ENCODE results near the gene SPEN.

SPEN gene

DNA sequence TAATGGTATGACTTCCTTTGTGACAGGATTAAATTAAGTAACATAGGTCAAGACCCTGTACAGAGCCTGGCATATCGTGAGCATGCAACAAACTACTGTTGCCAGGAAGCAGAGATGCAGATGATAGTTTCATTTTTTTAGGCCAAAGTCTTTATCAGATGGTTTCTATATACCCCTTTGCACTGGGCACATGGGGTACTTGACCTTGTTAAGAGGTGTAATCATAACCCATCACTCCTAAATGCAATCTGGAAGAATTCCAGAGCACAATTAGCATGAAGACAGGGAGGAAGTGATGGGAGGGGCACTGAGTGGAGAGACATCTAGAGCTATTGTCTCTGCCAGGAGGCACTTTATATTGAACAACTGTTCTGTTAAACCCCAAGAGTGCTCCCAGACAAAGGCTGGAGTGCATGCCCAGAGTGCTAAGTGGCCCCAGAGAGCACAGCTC lies 106.3 kb downstream of the SPEN start:
- no peak for TF ChIP-seq TAF1 (IDR thresholded peaks at IDR 0.05; ENCODE audit: low read depth)
- no peak for TF ChIP-seq CEBPB (IDR thresholded peaks at IDR 0.05)
- no peak for TF ChIP-seq RAD21 (IDR thresholded peaks at IDR 0.05; ENCODE audit: low read depth)
- no peak for TF ChIP-seq FOXM1 (IDR thresholded peaks at IDR 0.05; ENCODE audit: borderline replicate concordance, low read depth)
- no peak for TF ChIP-seq EGR1 (IDR thresholded peaks at IDR 0.05)
- TF ChIP-seq, protein P1, sequence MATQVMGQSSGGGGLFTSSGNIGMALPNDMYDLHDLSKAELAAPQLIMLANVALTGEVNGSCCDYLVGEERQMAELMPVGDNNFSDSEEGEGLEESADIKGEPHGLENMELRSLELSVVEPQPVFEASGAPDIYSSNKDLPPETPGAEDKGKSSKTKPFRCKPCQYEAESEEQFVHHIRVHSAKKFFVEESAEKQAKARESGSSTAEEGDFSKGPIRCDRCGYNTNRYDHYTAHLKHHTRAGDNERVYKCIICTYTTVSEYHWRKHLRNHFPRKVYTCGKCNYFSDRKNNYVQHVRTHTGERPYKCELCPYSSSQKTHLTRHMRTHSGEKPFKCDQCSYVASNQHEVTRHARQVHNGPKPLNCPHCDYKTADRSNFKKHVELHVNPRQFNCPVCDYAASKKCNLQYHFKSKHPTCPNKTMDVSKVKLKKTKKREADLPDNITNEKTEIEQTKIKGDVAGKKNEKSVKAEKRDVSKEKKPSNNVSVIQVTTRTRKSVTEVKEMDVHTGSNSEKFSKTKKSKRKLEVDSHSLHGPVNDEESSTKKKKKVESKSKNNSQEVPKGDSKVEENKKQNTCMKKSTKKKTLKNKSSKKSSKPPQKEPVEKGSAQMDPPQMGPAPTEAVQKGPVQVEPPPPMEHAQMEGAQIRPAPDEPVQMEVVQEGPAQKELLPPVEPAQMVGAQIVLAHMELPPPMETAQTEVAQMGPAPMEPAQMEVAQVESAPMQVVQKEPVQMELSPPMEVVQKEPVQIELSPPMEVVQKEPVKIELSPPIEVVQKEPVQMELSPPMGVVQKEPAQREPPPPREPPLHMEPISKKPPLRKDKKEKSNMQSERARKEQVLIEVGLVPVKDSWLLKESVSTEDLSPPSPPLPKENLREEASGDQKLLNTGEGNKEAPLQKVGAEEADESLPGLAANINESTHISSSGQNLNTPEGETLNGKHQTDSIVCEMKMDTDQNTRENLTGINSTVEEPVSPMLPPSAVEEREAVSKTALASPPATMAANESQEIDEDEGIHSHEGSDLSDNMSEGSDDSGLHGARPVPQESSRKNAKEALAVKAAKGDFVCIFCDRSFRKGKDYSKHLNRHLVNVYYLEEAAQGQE (IDR thresholded peaks at IDR 0.05; ENCODE audit: low read depth): no peak
- no peak for TF ChIP-seq TEAD4 (IDR thresholded peaks at IDR 0.05)
- TF ChIP-seq, protein P2, sequence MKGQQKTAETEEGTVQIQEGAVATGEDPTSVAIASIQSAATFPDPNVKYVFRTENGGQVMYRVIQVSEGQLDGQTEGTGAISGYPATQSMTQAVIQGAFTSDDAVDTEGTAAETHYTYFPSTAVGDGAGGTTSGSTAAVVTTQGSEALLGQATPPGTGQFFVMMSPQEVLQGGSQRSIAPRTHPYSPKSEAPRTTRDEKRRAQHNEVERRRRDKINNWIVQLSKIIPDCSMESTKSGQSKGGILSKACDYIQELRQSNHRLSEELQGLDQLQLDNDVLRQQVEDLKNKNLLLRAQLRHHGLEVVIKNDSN (IDR thresholded peaks at IDR 0.05): no peak
- TF ChIP-seq EP300 (IDR thresholded peaks at IDR 0.05; ENCODE audit: borderline replicate concordance): no peak
- no peak for TF ChIP-seq ZBTB7A (IDR thresholded peaks at IDR 0.05; ENCODE audit: low read depth)
- TF ChIP-seq YY1 (IDR thresholded peaks at IDR 0.05; ENCODE audit: low read depth): no peak
- no peak for TF ChIP-seq NFIC (IDR thresholded peaks at IDR 0.05)
- TF ChIP-seq, protein P3, sequence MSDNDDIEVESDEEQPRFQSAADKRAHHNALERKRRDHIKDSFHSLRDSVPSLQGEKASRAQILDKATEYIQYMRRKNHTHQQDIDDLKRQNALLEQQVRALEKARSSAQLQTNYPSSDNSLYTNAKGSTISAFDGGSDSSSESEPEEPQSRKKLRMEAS (IDR thresholded peaks at IDR 0.05): no peak
- no peak for TF ChIP-seq CREB1 (IDR thresholded peaks at IDR 0.05; ENCODE audit: low read depth)
- TF ChIP-seq TCF12 (IDR thresholded peaks at IDR 0.05; ENCODE audit: low read depth): no peak

DNA sequence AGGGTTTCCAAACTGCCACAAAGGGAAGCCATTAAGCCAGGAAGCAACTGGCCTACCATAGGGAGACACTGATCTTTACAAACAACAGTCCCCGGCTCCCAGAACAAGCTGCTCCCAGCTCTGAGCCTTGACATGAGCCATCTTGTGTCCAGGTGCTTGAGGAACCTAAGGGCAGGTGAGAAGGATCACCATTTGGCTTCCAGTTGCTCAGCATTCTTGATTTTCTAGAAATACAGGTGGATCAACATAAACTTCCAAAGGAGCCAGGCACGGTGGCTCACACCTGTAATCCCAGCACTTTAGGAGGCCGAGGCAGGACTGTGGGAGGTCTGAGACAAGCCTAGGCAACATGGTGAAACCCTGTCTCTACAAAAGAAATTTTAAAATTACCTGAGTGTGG lies 106.8 kb downstream of the SPEN start:
- TF ChIP-seq RAD21 (IDR thresholded peaks at IDR 0.05; ENCODE audit: low read depth) (no peak), TCF12 (IDR thresholded peaks at IDR 0.05; ENCODE audit: low read depth) (no peak), YY1 (IDR thresholded peaks at IDR 0.05; ENCODE audit: low read depth) (no peak), TEAD4 (IDR thresholded peaks at IDR 0.05) (no peak)
- TF ChIP-seq, protein P1 (IDR thresholded peaks at IDR 0.05; ENCODE audit: low read depth): no peak

DNA sequence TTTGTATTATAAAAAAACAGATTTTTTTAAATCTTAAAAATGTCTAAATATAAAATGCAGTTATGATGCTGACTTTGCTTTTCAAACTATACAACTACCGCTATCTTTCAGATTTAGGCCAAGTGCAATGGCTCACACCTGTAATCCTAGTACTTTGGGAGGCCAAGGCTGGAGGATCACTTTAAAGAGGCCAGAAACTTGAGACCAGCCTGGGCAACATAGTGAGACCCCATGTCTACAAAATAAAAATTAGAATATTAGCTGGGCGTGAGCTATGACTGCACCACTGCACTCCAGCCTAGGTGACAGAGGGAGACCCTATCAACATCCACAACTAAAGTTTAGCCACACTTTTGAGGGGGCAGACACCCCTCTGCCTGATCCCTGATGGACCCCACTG lies 108.0 kb downstream of the SPEN start:
- TF ChIP-seq, protein P2 (IDR thresholded peaks at IDR 0.05): no peak
- TF ChIP-seq ZBTB7A (IDR thresholded peaks at IDR 0.05; ENCODE audit: low read depth): no peak
- no peak for TF ChIP-seq TEAD4 (IDR thresholded peaks at IDR 0.05)
- TF ChIP-seq CREB1 (IDR thresholded peaks at IDR 0.05; ENCODE audit: low read depth): no peak
- no peak for TF ChIP-seq YY1 (IDR thresholded peaks at IDR 0.05; ENCODE audit: low read depth)
- no peak for TF ChIP-seq EP300 (IDR thresholded peaks at IDR 0.05; ENCODE audit: borderline replicate concordance)
- TF ChIP-seq NFIC (IDR thresholded peaks at IDR 0.05): no peak
- TF ChIP-seq, protein P1 (IDR thresholded peaks at IDR 0.05; ENCODE audit: low read depth): no peak
- no peak for TF ChIP-seq RAD21 (IDR thresholded peaks at IDR 0.05; ENCODE audit: low read depth)
- TF ChIP-seq CEBPB (IDR thresholded peaks at IDR 0.05): no peak
- no peak for TF ChIP-seq TCF12 (IDR thresholded peaks at IDR 0.05; ENCODE audit: low read depth)
- TF ChIP-seq, protein P3 (IDR thresholded peaks at IDR 0.05): no peak
- no peak for TF ChIP-seq TAF1 (IDR thresholded peaks at IDR 0.05; ENCODE audit: low read depth)

DNA sequence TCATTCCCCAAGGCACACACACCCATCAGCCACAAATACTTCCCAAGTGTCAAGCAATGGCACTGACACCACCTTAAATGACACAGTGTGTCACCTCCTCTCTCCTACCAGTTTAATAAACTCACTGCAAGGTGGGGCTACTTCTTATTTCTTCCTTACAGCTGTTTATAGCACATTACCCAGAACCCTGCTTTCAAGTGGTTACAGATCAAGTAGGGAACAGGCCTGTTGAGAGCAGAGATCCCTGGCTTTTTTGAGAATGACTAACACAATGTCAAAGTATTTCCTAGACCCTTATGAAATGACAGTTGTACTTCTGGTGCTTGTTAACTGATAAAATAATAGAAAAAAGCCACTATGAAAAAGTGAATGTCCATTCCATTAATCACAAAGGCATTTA lies 108.6 kb downstream of the SPEN start:
- no peak for TF ChIP-seq CREB1 (IDR thresholded peaks at IDR 0.05; ENCODE audit: low read depth)
- TF ChIP-seq EP300 (IDR thresholded peaks at IDR 0.05; ENCODE audit: borderline replicate concordance): no peak

Data from Ishikawa (cell line).